Natural killer cell (primary cell): ENCODE results near the gene CRTC1. TPM values are rescaled to one million over a fixed set of nuclear protein-coding genes. Genes with fewer than 3 reads are reported as not detected.

Experiments
- ATAC-seq, 3 donors: fragments of 150-1000 bp in 2 of 3; fragments of 200-7000 bp in 1 of 3; cut with Tn5 transposase; 1 replicate in 1 of 3; 2 replicates in 2 of 3; pipeline ENCODE4 v1.10.0; 2021; ENCODE audit warnings: mild to moderate bottlenecking in 2 of 3, moderate library complexity in 2 of 3
- DNase-seq, 2 donors: peaks; one replicate each; pipeline versions ENCODE4 v3.0.0 to v3.0.0-alpha.2; 2013 to 2021; ENCODE audit warnings: mixed read lengths in 1 of 2
- H3K27ac ChIP-seq: one replicate; pipeline ENCODE4 v1.5.1; 2013; ENCODE audit warnings: mild to moderate bottlenecking, low read length
- H3K27me3 ChIP-seq: one replicate; pipeline ENCODE4 v1.6.1; 2013; ENCODE audit warnings: low read length; ENCODE audit not compliant: control insufficient read depth, insufficient read depth
- H3K36me3 ChIP-seq: one replicate; pipeline ENCODE4 v1.6.1; 2013; ENCODE audit warnings: low read length; ENCODE audit not compliant: control insufficient read depth, insufficient read depth
- H3K4me1 ChIP-seq: one replicate; pipeline ENCODE4 v1.6.1; 2013; ENCODE audit warnings: low read length; ENCODE audit not compliant: control insufficient read depth, insufficient read depth
- H3K4me3 ChIP-seq: one replicate; pipeline ENCODE4 v1.5.1; 2013; ENCODE audit warnings: low read length
- H3K9me3 ChIP-seq: one replicate; pipeline ENCODE4 v1.6.1; 2013; ENCODE audit warnings: low read length; ENCODE audit not compliant: control insufficient read depth, insufficient read depth
- H3K27ac Mint-ChIP-seq, 2 donors: one replicate each; pipeline ENCODE4 v1.8.0; 2022; ENCODE audit warnings: mild to moderate bottlenecking in 2 of 2, mixed read lengths in 2 of 2, moderate library complexity in 1 of 2
- H3K27me3 Mint-ChIP-seq, 2 donors: one replicate each; pipeline ENCODE4 v1.8.0; 2022; ENCODE audit warnings: low read depth in 2 of 2, mixed read lengths in 2 of 2
- H3K36me3 Mint-ChIP-seq: one replicate; pipeline ENCODE4 v1.8.0; 2022; ENCODE audit warnings: mixed read lengths
- H3K4me1 Mint-ChIP-seq, 2 donors: one replicate each; pipeline ENCODE4 v1.8.0; 2022; ENCODE audit warnings: mixed read lengths in 2 of 2
- H3K4me3 Mint-ChIP-seq: one replicate; pipeline ENCODE4 v1.8.0; 2022; ENCODE audit warnings: mild to moderate bottlenecking, moderate library complexity, mixed read lengths
- H3K9me3 Mint-ChIP-seq, 2 donors: one replicate each; pipeline ENCODE4 v1.8.0; 2022; ENCODE audit warnings: mixed read lengths in 2 of 2
- WGBS: methylation state at CpG from one replicate; pipeline ENCODE4 v1.1.7; 2013; ENCODE audit warnings: missing lambda C conversion rate; ENCODE audit not compliant: insufficient coverage; 5-methylcytosine and 5-hydroxymethylcytosine counted together
- intact Hi-C: fragments of 100-400 bp; cut with micrococcal nuclease; formaldehyde crosslinking; loops from one replicate; pipeline ENCODE4 v1.14.2; 2022
- total RNA-seq, 4 donors: library from RNA; stranded (reverse); fragments of 120-200 nt in 1 of 4; gene quantifications; one replicate each; pipeline versions ENCODE4 v1.2.3 to v1.2.4, GENCODE V29; 2013 to 2022
- TF ChIP-seq, protein P1 (sequence below): fragments of 200-600 bp; IDR thresholded peaks from one replicate; pipeline ENCODE4 v1.8.0; 2022; ENCODE audit warnings: antibody characterized with exemption

Gene CRTC1
- total RNA-seq, 3 donors from 2014 or later (not counting 1 experiment from before 2014, with no cell fraction given), result 14.1 to 17.0 (median 14.3) TPM

DNA sequence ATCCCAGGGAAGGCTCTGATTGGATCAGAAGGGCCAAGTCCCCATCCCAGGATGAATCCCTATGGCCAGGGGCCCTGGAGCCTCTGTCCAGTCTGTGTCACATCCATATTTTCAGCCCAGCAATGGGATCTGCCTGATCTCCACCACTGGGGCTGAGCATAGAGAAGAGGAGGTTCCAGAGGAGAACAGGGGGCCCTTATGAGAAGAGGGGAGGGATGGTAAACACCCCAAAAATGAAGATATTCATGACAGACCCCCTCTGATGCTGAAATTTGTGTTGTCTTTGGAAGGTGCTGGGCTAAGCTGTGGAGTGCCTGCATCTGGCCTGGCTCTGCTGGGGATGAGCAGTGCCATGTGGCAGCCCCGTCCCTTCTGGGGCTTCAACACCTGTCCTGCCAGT is 32.2 kb upstream of the CRTC1 start:
- no peak overlapping the region for H3K4me3 ChIP-seq
- no peak overlapping the region for H3K27ac Mint-ChIP-seq
- H3K4me3 Mint-ChIP-seq, result no peak overlapping the region

DNA sequence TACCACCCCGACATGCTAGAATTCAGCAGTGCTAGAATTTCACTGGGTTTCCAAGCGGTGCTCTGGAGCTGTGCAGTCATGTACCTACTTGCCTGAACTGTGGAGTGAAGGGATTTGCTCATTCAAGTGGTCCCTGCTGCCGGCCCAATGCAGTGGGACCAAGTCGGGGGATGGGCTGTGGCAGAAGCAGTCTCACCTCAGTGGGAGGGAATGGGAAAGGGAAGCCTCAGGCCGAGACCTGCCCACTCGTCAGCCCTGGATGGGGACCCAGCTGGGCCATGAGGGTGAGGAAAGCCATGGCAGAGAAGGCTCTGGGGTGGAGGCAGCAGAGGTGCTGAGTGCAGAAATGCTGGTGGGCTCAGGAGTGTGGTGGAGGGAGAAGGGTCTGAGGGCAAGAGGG is 31.7 kb upstream of the CRTC1 start:
- Histone ChIP-seq H3K9me3 (no peaks in the 10 kb centered on the region), H3K4me3 (no peak overlapping the region), H3K4me1 (peaks cover 32% of the 10 kb centered on the region), H3K36me3 (no peaks in the 10 kb centered on the region), H3K27me3 (no peaks in the 10 kb centered on the region), H3K27ac (no peak overlapping the region)
- no peak for DNase-seq
- Mint-ChIP-seq H3K27me3 (no peaks in the 10 kb centered on the region), H3K4me1 (peaks cover 17 to 47% of the 10 kb centered on the region in 2 donors), H3K9me3 (peaks cover 0 to 4% of the 10 kb centered on the region in 2 donors), H3K27ac (no peak overlapping the region), H3K4me3 (no peak overlapping the region), H3K36me3 (no peaks in the 10 kb centered on the region)
- ATAC-seq, result no peak
- WGBS, result 95% methylated on average over 6 of the region's 6 CpGs
- intact Hi-C loops, result no loop called here
- TF ChIP-seq, protein P1, sequence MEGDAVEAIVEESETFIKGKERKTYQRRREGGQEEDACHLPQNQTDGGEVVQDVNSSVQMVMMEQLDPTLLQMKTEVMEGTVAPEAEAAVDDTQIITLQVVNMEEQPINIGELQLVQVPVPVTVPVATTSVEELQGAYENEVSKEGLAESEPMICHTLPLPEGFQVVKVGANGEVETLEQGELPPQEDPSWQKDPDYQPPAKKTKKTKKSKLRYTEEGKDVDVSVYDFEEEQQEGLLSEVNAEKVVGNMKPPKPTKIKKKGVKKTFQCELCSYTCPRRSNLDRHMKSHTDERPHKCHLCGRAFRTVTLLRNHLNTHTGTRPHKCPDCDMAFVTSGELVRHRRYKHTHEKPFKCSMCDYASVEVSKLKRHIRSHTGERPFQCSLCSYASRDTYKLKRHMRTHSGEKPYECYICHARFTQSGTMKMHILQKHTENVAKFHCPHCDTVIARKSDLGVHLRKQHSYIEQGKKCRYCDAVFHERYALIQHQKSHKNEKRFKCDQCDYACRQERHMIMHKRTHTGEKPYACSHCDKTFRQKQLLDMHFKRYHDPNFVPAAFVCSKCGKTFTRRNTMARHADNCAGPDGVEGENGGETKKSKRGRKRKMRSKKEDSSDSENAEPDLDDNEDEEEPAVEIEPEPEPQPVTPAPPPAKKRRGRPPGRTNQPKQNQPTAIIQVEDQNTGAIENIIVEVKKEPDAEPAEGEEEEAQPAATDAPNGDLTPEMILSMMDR, result no peak

More for the DNA sequence above, 32.2 kb upstream of the CRTC1 start:
- 88% methylated on average over 1 of the region's 1 CpG for WGBS
- no peaks in the 10 kb centered on the region for H3K36me3 Mint-ChIP-seq
- TF ChIP-seq, protein P1, result no peak
- Histone ChIP-seq H3K36me3 (no peaks in the 10 kb centered on the region), H3K27ac (no peak overlapping the region), H3K4me1 (peaks cover 32% of the 10 kb centered on the region), H3K9me3 (no peaks in the 10 kb centered on the region), H3K27me3 (no peaks in the 10 kb centered on the region)
- DNase-seq (no peak), ATAC-seq (no peak)
- intact Hi-C loops, result no loop called here
- peaks cover 17 to 49% of the 10 kb centered on the region in 2 donors for H3K4me1 Mint-ChIP-seq
- no peaks in the 10 kb centered on the region for H3K27me3 Mint-ChIP-seq
- H3K9me3 Mint-ChIP-seq, result peaks cover 0 to 4% of the 10 kb centered on the region in 2 donors

DNA sequence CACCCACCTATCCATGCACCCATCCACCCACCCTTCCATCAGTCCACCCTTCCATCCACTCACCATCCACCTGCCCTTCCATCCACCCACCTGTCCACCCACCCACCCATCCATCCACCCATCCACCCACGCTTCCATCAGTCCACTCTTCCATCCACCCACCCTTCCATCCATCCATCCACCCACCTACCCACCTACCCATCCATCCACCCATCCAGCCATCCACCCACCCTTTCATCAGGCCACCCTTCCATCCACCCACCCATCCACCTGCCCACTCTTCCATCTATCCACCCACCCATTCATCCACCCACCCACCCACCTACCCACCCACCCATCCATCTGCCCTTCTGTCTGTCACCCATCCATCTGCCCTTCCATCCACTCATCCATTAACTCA is 29.6 kb upstream of the CRTC1 start:
- no peaks in the 10 kb centered on the region for H3K36me3 ChIP-seq
- H3K27ac Mint-ChIP-seq, result no peak overlapping the region
- no peaks in the 10 kb centered on the region for H3K9me3 ChIP-seq
- no peaks in the 10 kb centered on the region for H3K27me3 ChIP-seq
- no peak overlapping the region for H3K4me3 Mint-ChIP-seq
- no peak overlapping the region for H3K27ac ChIP-seq
- H3K4me1 Mint-ChIP-seq, result peaks cover 28 to 55% of the 10 kb centered on the region in 2 donors
- peaks cover 20% of the 10 kb centered on the region for H3K4me1 ChIP-seq
- DNase-seq (no peak), ATAC-seq (no peak)
- H3K27me3 Mint-ChIP-seq, result no peaks in the 10 kb centered on the region
- TF ChIP-seq, protein P1, result no peak
- H3K36me3 Mint-ChIP-seq, result no peaks in the 10 kb centered on the region
- peaks cover 0 to 4% of the 10 kb centered on the region in 2 donors for H3K9me3 Mint-ChIP-seq
- intact Hi-C loops, result no loop called here
- H3K4me3 ChIP-seq, result no peak overlapping the region
- WGBS, result 95% methylated on average over 1 of the region's 1 CpG

DNA sequence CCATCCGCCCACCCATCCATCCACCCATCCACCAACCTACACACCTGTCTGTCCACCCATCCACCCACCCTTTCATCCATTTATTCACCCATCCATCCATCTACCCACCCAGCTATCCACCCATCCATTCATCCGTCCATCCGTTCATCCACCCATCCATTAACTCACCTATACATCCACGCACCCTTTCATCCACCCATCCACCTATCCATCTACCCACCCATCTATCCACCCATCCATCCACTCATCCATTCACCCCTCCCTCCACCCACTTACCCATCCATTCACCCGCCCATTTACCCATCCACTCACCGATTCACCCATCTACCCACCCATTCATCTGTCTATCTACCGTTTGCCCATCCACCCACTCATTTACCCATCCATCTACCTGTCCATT is 29.0 kb upstream of the CRTC1 start:
- no peaks in the 10 kb centered on the region for H3K36me3 Mint-ChIP-seq
- H3K4me3 Mint-ChIP-seq, result no peak overlapping the region
- Histone ChIP-seq H3K4me1 (peaks cover 20% of the 10 kb centered on the region), H3K27ac (no peak overlapping the region), H3K9me3 (no peaks in the 10 kb centered on the region), H3K36me3 (no peaks in the 10 kb centered on the region), H3K4me3 (no peak overlapping the region), H3K27me3 (no peaks in the 10 kb centered on the region)
- intact Hi-C loops, result no loop called here
- no peak overlapping the region for H3K27ac Mint-ChIP-seq
- H3K9me3 Mint-ChIP-seq, result peaks cover 0 to 4% of the 10 kb centered on the region in 2 donors
- DNase-seq, result no peak
- ATAC-seq, result no peak
- peaks cover 27 to 54% of the 10 kb centered on the region in 2 donors for H3K4me1 Mint-ChIP-seq
- WGBS, result 97% methylated on average over 7 of the region's 7 CpGs
- TF ChIP-seq, protein P1, result no peak
- H3K27me3 Mint-ChIP-seq, result no peaks in the 10 kb centered on the region
